Natural killer cell (primary cell): ENCODE results near the gene FRAS1. TPM values are rescaled to one million over a fixed set of nuclear protein-coding genes. Genes with fewer than 3 reads are reported as not detected.

Experiments used
- ATAC-seq, 3 donors: fragments of 150-1000 bp in 2 of 3; fragments of 200-7000 bp in 1 of 3; cut with Tn5 transposase; 1 replicate in 1 of 3; 2 replicates in 2 of 3; pipeline ENCODE4 v1.10.0; 2021; ENCODE audit warnings: mild to moderate bottlenecking in 2 of 3, moderate library complexity in 2 of 3
- DNase-seq, 2 donors: peaks; one replicate each; pipeline versions ENCODE4 v3.0.0 to v3.0.0-alpha.2; 2013 to 2021; ENCODE audit warnings: mixed read lengths in 1 of 2
- H3K27ac ChIP-seq: one replicate; pipeline ENCODE4 v1.5.1; 2013; ENCODE audit warnings: mild to moderate bottlenecking, low read length
- H3K27me3 ChIP-seq: one replicate; pipeline ENCODE4 v1.6.1; 2013; ENCODE audit warnings: low read length; ENCODE audit not compliant: control insufficient read depth, insufficient read depth
- H3K36me3 ChIP-seq: one replicate; pipeline ENCODE4 v1.6.1; 2013; ENCODE audit warnings: low read length; ENCODE audit not compliant: control insufficient read depth, insufficient read depth
- H3K4me1 ChIP-seq: one replicate; pipeline ENCODE4 v1.6.1; 2013; ENCODE audit warnings: low read length; ENCODE audit not compliant: control insufficient read depth, insufficient read depth
- H3K4me3 ChIP-seq: one replicate; pipeline ENCODE4 v1.5.1; 2013; ENCODE audit warnings: low read length
- H3K9me3 ChIP-seq: one replicate; pipeline ENCODE4 v1.6.1; 2013; ENCODE audit warnings: low read length; ENCODE audit not compliant: control insufficient read depth, insufficient read depth
- H3K27ac Mint-ChIP-seq, 2 donors: one replicate each; pipeline ENCODE4 v1.8.0; 2022; ENCODE audit warnings: mild to moderate bottlenecking in 2 of 2, mixed read lengths in 2 of 2, moderate library complexity in 1 of 2
- H3K27me3 Mint-ChIP-seq, 2 donors: one replicate each; pipeline ENCODE4 v1.8.0; 2022; ENCODE audit warnings: low read depth in 2 of 2, mixed read lengths in 2 of 2
- H3K36me3 Mint-ChIP-seq: one replicate; pipeline ENCODE4 v1.8.0; 2022; ENCODE audit warnings: mixed read lengths
- H3K4me1 Mint-ChIP-seq, 2 donors: one replicate each; pipeline ENCODE4 v1.8.0; 2022; ENCODE audit warnings: mixed read lengths in 2 of 2
- H3K4me3 Mint-ChIP-seq: one replicate; pipeline ENCODE4 v1.8.0; 2022; ENCODE audit warnings: mild to moderate bottlenecking, moderate library complexity, mixed read lengths
- H3K9me3 Mint-ChIP-seq, 2 donors: one replicate each; pipeline ENCODE4 v1.8.0; 2022; ENCODE audit warnings: mixed read lengths in 2 of 2
- WGBS: methylation state at CpG from one replicate; pipeline ENCODE4 v1.1.7; 2013; ENCODE audit warnings: missing lambda C conversion rate; ENCODE audit not compliant: insufficient coverage; 5-methylcytosine and 5-hydroxymethylcytosine counted together
- intact Hi-C: fragments of 100-400 bp; cut with micrococcal nuclease; formaldehyde crosslinking; loops from one replicate; pipeline ENCODE4 v1.14.2; 2022
- total RNA-seq, 4 donors: library from RNA; stranded (reverse); fragments of 120-200 nt in 1 of 4; gene quantifications; one replicate each; pipeline versions ENCODE4 v1.2.3 to v1.2.4, GENCODE V29; 2013 to 2022
- TF ChIP-seq, protein P1 (sequence below): fragments of 200-600 bp; IDR thresholded peaks from one replicate; pipeline ENCODE4 v1.8.0; 2022; ENCODE audit warnings: antibody characterized with exemption

Gene FRAS1
- total RNA-seq, 3 donors from 2014 or later (not counting 1 experiment from before 2014, with no cell fraction given): 0.15 to 0.31 TPM; not detected in 1

DNA sequence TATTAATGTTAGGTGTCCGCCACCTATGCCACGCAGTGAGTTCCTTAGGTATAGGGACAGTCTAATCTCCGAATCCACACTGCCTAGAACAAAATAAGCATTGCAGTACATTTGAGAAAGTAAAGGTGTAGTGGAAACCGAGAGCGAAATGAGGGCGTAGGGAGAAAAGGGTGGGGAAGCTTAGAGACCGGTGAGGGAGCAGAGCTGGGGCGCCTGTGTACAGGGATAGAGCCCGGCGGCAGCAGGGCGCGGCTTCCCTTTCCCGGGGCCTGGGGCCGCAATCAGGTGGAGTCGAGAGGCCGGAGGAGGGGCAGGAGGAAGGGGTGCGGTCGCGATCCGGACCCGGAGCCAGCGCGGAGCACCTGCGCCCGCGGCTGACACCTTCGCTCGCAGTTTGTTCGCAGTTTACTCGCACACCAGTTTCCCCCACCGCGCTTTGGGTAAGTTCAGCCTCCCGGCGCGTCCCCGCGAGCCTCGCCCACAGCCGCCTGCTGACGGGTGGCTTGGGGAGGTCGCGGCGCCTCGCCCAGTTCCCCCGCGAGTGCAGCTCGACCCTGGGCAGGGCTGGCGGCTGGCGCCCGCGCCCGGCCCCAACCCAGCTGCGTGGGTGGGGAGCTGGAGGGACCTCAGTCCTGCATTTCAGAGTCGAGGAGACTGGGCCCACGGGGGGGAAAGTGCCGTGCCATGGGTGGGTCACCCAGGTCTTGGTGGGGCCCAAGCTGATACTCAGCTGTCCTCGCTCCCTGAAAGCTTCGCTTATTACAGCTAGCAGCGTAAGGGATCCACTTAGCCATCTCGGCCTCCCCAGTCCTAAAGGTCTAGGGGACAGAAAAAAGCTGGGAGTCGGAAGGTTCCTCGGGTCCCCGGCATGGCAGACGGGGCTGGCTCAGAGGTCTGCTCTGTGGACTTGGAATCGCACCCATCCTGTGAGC, 494.6 kb downstream of the FRAS1 start, which contains the start of gene ANXA3:
Gene ANXA3, plus strand, starts transcription at position 351 of the 932 bp plus-strand sequence. CDS start 2,704 bp downstream, outside the sequence.
- Histone ChIP-seq H3K27me3 (peaks cover 11% of the 10 kb centered on the region), H3K27ac (no peak within 1 kb of the TSS), H3K4me1 (no peaks in the 10 kb centered on the region), H3K9me3 (no peaks in the 10 kb centered on the region), H3K36me3 (no peaks in the 10 kb centered on the region), H3K4me3 (no peak within 1 kb of the TSS)
- WGBS: 8% methylated on average over 65 of the region's 65 CpGs
- Mint-ChIP-seq H3K4me1 (peaks cover 7 to 8% of the 10 kb centered on the region in 2 donors), H3K36me3 (no peaks in the 10 kb centered on the region), H3K4me3 (peak within 1 kb of the TSS; percentile 65), H3K27ac (no peak within 1 kb of the TSS), H3K27me3 (peaks cover 24 to 38% of the 10 kb centered on the region in 2 donors), H3K9me3 (no peaks in the 10 kb centered on the region)
- ATAC-seq (peak in 2 of 3 donors; percentile 35 to 39), DNase-seq (no peak)
- intact Hi-C loops: no loop called here
- TF ChIP-seq, protein P1, sequence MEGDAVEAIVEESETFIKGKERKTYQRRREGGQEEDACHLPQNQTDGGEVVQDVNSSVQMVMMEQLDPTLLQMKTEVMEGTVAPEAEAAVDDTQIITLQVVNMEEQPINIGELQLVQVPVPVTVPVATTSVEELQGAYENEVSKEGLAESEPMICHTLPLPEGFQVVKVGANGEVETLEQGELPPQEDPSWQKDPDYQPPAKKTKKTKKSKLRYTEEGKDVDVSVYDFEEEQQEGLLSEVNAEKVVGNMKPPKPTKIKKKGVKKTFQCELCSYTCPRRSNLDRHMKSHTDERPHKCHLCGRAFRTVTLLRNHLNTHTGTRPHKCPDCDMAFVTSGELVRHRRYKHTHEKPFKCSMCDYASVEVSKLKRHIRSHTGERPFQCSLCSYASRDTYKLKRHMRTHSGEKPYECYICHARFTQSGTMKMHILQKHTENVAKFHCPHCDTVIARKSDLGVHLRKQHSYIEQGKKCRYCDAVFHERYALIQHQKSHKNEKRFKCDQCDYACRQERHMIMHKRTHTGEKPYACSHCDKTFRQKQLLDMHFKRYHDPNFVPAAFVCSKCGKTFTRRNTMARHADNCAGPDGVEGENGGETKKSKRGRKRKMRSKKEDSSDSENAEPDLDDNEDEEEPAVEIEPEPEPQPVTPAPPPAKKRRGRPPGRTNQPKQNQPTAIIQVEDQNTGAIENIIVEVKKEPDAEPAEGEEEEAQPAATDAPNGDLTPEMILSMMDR: no peak

DNA sequence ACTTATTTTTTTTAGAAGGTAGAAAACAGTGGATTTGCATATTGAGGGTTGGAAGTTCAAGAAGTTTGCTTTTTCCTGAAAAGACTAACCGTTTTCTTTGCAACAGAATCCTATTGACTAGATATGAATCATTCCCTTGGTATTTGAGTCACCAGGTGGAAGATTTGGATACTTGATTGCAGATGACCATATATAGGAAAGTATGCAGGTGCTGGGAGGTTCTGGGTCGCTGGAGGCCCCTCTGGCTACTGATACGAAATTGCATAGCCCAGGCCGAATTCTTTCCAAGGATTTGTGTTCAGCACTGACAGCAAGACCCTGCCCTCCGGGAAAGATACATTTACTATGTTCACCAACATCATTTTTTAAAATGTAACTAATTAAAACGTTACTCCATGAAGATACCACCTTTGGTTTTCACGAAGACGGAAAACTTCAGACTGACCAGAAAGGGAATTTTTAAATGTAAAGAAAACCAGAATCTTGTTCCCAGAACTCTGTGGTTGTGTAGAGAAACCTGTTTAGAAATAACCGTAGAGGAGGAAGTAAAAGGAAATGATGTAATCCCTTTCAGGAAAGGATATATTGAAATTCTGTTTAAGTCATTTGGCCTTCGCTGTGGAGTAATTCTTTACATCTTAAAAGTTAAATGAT, 495.4 kb downstream of the FRAS1 start:
- no peak overlapping the region for H3K4me3 ChIP-seq
- H3K27ac Mint-ChIP-seq: no peak overlapping the region
- intact Hi-C loops: no loop called here
- WGBS: 71% methylated on average over 8 of the region's 10 CpGs
- ATAC-seq (no peak), DNase-seq (no peak)
- peaks cover 7 to 8% of the 10 kb centered on the region in 2 donors for H3K4me1 Mint-ChIP-seq
- no peaks in the 10 kb centered on the region for H3K36me3 Mint-ChIP-seq
- no peak overlapping the region for H3K4me3 Mint-ChIP-seq
- H3K27me3 Mint-ChIP-seq: peaks cover 28 to 38% of the 10 kb centered on the region in 2 donors
- H3K36me3 ChIP-seq: no peaks in the 10 kb centered on the region
- no peaks in the 10 kb centered on the region for H3K4me1 ChIP-seq
- H3K9me3 ChIP-seq: no peaks in the 10 kb centered on the region
- no peak overlapping the region for H3K27ac ChIP-seq
- no peaks in the 10 kb centered on the region for H3K9me3 Mint-ChIP-seq
- peaks cover 11% of the 10 kb centered on the region for H3K27me3 ChIP-seq
- TF ChIP-seq, protein P1: no peak

DNA sequence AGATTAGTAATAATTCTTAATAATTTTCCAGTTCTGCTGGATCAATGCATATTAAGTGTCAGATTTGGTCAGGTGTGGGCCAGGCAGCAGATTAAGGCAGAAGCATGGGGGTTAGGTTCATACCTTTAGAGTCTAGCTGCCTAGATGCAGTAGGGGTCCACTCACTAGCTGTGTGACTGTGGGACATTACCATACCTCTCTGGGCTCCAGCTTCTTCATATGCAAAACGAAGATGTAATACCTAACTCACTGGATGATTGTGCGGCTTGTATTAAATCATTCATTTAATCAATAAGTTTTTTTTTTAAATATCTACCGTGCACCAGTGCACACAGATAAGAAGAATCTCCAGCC, 495.9 kb downstream of the FRAS1 start:
- Histone ChIP-seq H3K36me3 (no peaks in the 10 kb centered on the region), H3K4me3 (no peak overlapping the region), H3K27ac (no peak overlapping the region), H3K9me3 (no peaks in the 10 kb centered on the region), H3K27me3 (peaks cover 11% of the 10 kb centered on the region), H3K4me1 (no peaks in the 10 kb centered on the region)
- H3K36me3 Mint-ChIP-seq: no peaks in the 10 kb centered on the region
- intact Hi-C loops: no loop called here
- no peak overlapping the region for H3K27ac Mint-ChIP-seq
- H3K9me3 Mint-ChIP-seq: no peaks in the 10 kb centered on the region
- TF ChIP-seq, protein P1: no peak
- ATAC-seq (no peak), DNase-seq (no peak)
- peaks cover 28 to 38% of the 10 kb centered on the region in 2 donors for H3K27me3 Mint-ChIP-seq
- H3K4me1 Mint-ChIP-seq: peaks cover 7 to 8% of the 10 kb centered on the region in 2 donors
- 92% methylated on average over 3 of the region's 3 CpGs for WGBS
- no peak overlapping the region for H3K4me3 Mint-ChIP-seq
